GOT3 (cell line): Measurements from ENCODE around the gene RPS19BP1.
"Not testable (repeated sequence)": the region's sequence is repeated elsewhere in the genome, so short reads cannot be mapped to it uniquely, and the experiment has no call there.

Experiments
- DNase-seq: peaks from one replicate; lab custom pipeline; 2025; ENCODE audit warnings: mixed read lengths; lab: John Stamatoyannopoulos, UW

Gene RPS19BP1

DNA sequence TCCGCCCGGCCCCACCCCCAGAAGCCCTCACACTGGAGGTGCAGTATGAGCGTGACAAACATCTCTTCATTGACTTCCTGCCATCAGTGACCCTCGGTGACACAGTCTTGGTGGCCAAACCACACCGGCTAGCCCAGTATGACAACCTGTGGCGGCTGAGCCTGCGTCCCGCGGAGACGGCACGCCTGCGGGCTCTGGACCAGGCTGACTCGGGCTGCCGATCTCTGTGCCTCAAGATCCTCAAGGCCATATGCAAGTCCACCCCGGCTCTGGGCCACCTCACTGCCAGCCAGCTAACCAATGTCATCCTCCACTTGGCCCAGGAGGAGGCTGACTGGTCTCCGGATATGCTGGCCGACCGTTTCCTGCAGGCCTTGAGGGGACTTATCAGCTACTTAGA, 18.8 kb downstream of the RPS19BP1 start:
- no peak for DNase-seq

DNA sequence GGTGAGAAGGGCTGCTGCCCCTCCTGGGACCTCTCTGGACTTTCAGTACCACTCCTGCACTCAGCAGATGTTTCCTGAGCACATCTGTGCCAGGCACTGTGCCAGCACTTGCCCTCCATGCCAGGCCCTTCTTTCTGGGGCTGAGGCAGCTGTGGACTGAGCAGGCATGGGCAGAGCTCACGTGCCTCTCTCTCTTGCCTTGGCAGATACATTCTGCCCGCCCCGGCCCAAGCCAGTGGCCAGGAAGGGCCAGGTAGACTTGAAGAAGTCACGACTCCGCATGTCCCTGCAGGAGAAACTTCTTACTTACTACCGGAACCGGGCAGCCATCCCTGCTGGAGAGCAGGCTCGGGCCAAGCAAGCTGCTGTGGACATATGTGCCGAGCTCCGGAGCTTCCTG, 20.5 kb downstream of the RPS19BP1 start:
- DNase-seq, result no peak

GRCh38 chr22:39511226-39511625, 21.3 kb downstream of the RPS19BP1 start:
- no peak for DNase-seq

- no peak for DNase-seq
Observed at GRCh38 chr22:39510529-39511149, 21.9 kb downstream of the RPS19BP1 start.

GRCh38 chr22:39508393-39508792, 24.2 kb downstream of the RPS19BP1 start:
- DNase-seq, result no peak

- not testable (repeated sequence) for DNase-seq
Observed at GRCh38 chr22:39507021-39507420, 25.5 kb downstream of the RPS19BP1 start.

GRCh38 chr22:39504071-39504470, 28.5 kb downstream of the RPS19BP1 start:
- DNase-seq, result no peak

- no peak for DNase-seq
Observed at GRCh38 chr22:39503630-39504029, 28.9 kb downstream of the RPS19BP1 start.

DNA sequence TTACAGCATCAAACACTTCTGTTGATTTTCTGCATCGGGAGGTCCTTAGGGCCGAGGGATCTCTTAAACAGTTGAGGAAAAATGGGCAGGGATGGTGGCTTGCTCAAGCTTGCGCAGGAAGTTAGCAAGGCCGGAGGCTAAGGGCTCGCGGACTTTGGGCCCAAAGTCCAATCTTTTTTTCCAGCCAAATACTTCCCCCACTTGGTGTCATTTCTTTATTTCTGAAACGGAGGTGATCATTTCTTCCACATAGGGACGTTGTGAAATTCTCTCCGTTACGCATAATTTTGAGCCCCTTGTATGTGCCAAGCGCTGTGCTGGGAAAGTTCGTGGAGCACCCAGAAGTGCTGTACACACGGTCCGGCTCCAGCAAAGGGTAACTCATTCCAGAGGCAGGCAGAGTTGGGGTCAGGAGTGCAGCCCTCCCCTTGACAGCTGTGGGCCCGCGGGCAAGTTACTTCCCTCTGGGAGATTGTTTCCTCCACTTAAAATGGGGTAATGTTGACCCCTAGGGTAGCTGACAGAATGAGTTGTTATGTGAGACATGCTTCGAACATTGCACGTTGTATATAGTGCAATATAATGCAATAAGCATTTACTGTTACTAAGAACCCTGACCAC, 29.6 kb downstream of the RPS19BP1 start:
- no peak for DNase-seq

DNA sequence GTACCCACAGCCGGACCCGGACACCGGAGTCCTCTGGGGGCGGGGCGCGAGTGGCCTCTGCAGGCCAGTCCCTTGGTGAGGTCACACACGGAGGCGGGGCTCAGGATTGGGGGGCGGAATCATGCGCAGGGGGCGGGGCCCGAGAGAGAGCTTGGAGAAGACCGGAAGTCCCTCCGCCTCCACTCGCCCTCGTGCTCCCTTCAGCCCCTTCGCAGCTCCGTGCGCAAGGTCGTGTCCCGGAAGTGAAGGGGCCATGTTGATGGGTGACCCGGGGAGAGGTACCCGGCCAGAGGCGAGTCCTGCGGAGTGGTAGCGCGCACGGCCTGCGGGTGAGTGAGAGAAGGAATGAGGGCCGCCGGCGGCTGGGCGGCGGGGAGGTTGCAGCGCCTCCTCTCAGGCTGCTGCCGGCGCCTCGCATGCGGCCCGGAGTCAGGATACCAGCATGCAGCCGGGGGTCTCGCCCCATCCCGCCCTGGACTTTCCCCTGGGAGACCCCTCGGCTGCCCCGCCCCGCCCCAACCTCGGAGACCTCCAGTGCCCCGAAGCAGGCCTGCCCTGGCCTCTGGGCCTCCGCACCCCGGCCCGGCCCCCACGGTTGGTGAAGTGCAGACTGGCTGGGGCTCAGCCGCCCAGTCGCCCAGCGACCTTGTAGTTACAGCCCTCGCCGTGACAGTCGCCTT, 30.3 kb downstream of the RPS19BP1 start, which contains the start of gene MIEF1:
Gene MIEF1, plus strand, starts transcription at position 182 of the 680 bp plus-strand sequence. CDS start 9,005 bp downstream, outside the sequence.
- DNase-seq, result peak; percentile 79

DNA sequence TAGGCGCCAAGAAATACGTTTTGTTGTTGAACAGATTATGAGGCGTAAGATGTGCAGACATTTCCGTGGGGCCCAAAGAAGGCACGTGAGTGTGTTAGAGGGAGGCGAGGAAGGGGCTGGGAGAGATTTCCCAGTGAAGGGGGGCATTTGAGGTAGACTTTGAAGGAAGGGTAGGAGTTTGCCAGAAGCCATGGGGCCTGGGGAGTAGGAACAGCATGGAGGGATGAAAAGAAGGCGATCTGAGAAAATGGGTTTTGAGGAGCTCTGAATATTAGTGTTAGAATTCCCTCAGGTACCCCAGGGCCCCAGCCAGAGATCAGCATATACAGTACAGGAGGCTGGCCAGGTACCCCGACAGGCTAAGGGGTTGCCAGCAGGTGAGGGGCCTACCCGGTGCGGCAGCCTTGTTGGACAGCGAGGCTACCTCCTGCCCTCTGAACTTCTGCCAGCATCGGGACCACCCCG, 30.9 kb downstream of the RPS19BP1 start:
- DNase-seq, result no peak

GRCh38 chr22:39500101-39500500, 32.4 kb downstream of the RPS19BP1 start:
- DNase-seq, result no peak

DNA sequence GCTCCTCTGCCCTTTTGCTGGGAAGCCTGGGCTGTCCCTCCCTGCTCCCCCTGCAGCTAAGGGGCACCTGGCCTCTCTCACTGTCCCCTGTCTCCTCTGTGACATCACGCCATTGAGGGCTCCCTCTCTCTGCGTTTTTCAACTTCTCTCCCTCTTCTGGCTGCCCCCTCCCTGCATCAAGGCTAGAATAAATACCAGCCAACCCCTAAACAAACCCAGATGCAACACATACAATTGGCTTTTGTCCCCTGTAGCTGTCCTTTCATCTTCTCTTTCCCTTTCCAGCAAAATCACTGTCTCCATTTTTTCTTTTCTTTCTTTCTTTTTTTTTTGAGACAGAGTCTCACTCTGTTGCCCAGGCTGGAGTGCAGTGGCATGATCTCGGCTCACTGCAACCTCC, 33.7 kb downstream of the RPS19BP1 start:
- no peak for DNase-seq

DNA sequence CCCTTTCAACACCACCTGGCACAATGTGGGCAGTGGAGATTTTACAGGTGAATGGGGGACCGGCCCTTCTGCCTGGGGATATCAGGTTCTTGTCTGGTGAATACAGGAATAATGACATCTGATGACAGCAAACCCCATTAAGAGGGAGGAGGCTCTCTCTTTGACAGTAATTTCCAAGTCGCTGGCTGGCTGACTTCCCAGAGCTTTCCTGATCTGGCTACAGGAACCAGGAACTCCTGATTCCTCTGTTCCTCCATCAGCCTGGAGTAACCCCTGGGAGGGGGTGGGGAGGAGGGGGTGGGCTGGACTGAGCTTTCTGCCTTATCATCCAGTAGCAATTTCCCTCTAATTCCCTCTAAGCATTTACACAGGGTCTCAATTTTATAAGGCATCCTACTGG, 34.2 kb downstream of the RPS19BP1 start:
- DNase-seq, result no peak

GRCh38 chr22:39497429-39497828, 35.1 kb downstream of the RPS19BP1 start:
- DNase-seq, result no peak

DNA sequence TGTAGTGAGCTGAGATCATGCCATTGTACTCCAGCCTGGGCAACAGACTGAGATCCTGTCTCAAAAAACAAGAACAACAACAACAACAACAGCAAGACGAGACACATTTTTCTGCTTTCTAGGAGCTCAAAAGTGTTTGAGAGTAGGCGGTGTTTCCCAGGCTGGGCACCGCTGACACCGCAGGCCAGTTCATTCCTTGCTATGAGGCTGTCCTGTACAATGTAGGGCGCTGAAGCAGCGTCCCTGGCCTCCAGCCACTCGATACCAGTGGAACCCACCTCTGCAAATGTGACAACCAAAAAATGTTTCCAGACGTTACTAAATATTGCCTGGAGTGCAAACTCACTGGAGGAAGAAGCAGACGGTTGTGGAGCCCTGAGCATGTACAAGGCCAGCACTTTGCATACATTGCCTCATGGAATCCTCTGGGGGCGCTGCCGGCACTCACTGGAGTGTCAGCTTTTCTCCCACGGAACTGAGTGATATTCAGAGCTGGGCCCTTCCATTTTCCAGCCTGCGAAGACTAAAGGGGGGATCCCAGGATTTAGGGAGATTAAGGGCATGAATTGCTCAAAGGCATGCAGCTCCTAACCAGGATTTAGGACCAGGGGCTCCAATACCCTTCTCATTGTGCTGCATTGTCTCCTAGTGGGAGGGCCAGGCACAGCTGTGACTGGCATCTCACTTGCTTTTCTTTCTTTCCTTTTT, 36.3 kb downstream of the RPS19BP1 start:
- no peak for DNase-seq

DNA sequence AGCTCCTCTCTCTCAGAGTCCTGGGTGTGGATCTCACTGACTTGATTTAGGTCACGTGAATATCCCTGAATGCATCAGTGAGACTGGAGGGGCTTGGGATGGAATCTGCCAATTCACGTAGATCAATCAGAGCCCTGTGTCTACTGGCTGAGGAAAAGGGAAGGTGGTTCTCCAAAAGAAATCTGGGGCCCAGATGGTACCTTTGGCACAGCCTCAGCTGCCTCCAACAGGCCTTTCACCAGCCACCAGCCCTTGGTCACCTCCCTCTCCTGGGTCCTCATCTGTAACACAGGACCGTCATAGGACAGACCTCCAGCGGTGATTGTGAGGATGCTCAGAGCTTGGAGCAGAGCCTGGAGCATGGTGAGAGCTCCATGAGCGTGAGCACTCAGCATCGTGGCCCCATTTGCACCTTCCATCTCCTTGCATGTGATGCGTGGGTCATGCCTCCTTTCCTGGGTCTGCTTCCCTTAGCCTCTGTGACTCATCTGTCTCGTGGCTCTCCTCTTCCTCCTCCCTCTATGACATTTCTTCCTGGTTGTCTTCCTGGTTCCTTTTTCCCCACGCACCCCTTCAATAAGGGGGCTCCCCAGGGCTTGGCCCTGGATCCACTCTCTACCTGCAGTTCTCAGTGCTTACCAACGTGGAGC, 38.0 kb downstream of the RPS19BP1 start:
- DNase-seq, result no peak

- DNase-seq, result no peak
Observed at GRCh38 chr22:39493759-39494158, 38.8 kb downstream of the RPS19BP1 start.

GRCh38 chr22:39492186-39492585, 40.4 kb downstream of the RPS19BP1 start:
- no peak for DNase-seq

GRCh38 chr22:39491696-39492095, 40.9 kb downstream of the RPS19BP1 start:
- no peak for DNase-seq

DNA sequence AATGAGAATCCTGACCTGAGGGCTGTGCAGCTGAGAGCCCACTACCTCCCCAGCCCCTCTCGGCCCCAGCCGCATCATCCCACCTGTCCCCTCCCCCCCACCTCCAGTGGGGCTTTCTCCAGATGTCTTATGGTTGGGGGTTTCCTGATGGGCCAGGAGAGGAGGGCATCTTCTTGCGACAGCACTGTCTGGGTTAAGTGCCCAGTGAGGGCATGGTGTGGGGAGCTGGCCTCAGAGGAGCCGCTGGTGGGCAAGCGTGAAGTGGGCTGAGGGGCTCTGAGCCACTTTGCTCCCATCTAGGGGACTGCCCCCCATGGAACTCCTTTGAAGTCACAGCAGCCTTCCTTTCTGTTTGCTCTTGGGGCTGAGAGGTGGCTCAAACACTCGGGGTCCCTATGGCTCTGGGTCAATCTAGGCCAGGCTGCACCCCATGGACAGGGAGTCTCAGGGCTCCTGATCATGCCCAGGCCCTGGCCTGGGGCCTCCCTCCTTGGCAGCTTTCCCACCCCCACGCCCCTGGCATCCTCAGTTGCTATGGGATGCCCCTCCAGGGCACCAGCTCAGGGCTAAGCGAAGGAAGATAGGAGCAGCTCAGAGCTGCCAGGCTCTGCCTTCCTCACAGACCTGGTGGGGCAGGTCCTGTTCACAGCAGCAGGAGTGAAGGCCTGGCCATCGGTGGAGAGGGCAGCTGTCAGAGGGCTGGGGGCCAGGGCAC, 41.4 kb downstream of the RPS19BP1 start:
- no peak for DNase-seq
